Aorta (tissue), 5 donors: Measurements from ENCODE around the gene FAM237B. TPM values are rescaled to one million over a fixed set of nuclear protein-coding genes. Genes with fewer than 3 reads are reported as not detected.
A peak's percentile ranks its signal among the peaks of the same experiment; 100 is the strongest.
"Not testable (repeated sequence)": the region's sequence is repeated elsewhere in the genome, so short reads cannot be mapped to it uniquely, and the experiment has no call there.

Experiments
- ATAC-seq: fragments of 200-7000 bp; cut with Tn5 transposase; one replicate; pipeline ENCODE4 v1.9.1; 2022; ENCODE audit warnings: moderate library complexity; ENCODE audit not compliant: low FRiP score
- DNase-seq, 2 donors: peaks; one replicate each; pipeline ENCODE4 v3.0.0-alpha.2; 2020
- H3K27ac ChIP-seq, 2 donors: one replicate each; pipeline ENCODE4 v1.5.1; 2013; ENCODE audit warnings: low read length in 2 of 2, mild to moderate bottlenecking in 2 of 2, moderate library complexity in 2 of 2, control low read depth in 1 of 2, inconsistent platforms in 1 of 2, low read depth in 1 of 2
- H3K27me3 ChIP-seq, 2 donors: one replicate each; pipeline ENCODE4 v1.6.1; 2013; ENCODE audit warnings: control low read depth in 1 of 2, low read length in 1 of 2, mild to moderate bottlenecking in 1 of 2, moderate library complexity in 1 of 2; ENCODE audit not compliant: insufficient read depth in 2 of 2, control insufficient read depth in 1 of 2
- H3K36me3 ChIP-seq, 2 donors: one replicate each; pipeline ENCODE4 v1.6.1; 2013; ENCODE audit warnings: control low read depth in 1 of 2, low read length in 1 of 2, mild to moderate bottlenecking in 1 of 2; ENCODE audit not compliant: insufficient read depth in 2 of 2, control insufficient read depth in 1 of 2
- H3K4me1 ChIP-seq, 2 donors: one replicate each; pipeline ENCODE4 v1.6.1; 2013; ENCODE audit warnings: low read length in 2 of 2, control low read depth in 1 of 2, mild to moderate bottlenecking in 1 of 2, moderate library complexity in 1 of 2; ENCODE audit not compliant: insufficient read depth in 2 of 2, control insufficient read depth in 1 of 2
- H3K4me3 ChIP-seq, 2 donors: one replicate each; pipeline ENCODE4 v1.5.1; 2013; ENCODE audit warnings: low read length in 2 of 2, control low read depth in 1 of 2, mild to moderate bottlenecking in 1 of 2
- H3K9me3 ChIP-seq: one replicate; pipeline ENCODE4 v1.6.1; 2013; ENCODE audit warnings: mild to moderate bottlenecking, low read length; ENCODE audit not compliant: control insufficient read depth
- WGBS, 2 donors: extraction: QIAGEN DNeasy Blood & Tissue Kit; methylation state at CpG; one replicate each; pipeline ENCODE4 v1.1.7; 2013; 5-methylcytosine and 5-hydroxymethylcytosine counted together
- intact Hi-C, 2 donors: fragments of 100-400 bp; cut with DNase I; formaldehyde crosslinking; loops; one replicate each; pipeline versions ENCODE4 v1.14.2 to v1.15.0; 2022
- long read RNA-seq, 2 donors: library from polyadenylated mRNA; unstranded; transcript quantifications; one replicate each; pipeline ENCODE4 v2.0.0, GENCODE V29; 2020 to 2021
- polyA plus RNA-seq, 2 donors: library from polyadenylated mRNA; stranded (reverse); fragments of 200-250 nt; gene quantifications; one replicate each; pipeline ENCODE4 v1.2.3, GENCODE V29; 2013
- total RNA-seq, 2 donors: library from RNA; stranded (reverse); fragmentation: NEBNext Ultra II Directional; extraction: Animal tissue kit (Norgen Biotek cat#: 25700); gene quantifications; one replicate each; pipeline ENCODE4 v1.2.1, GENCODE V29; 2021
- donor health status: healthy with polysubstance abuse.
- donor health status: Bipolar disorder and iron deficiency.
- donor health status: DM: no; HTN: no; CAD: no.
- donor health status: DM: no; HTN: no; CAD: no.
- donor health status: DM: yes; HTN: yes; CAD: no.

Gene FAM237B
- total RNA-seq (not detected), polyA plus RNA-seq (not detected)
- long read RNA-seq, donor 1, result 0 reads
- long read RNA-seq, donor 2, result 0 reads

- Histone ChIP-seq H3K27ac (no peak within 1 kb of the TSS), H3K4me1 (no peaks in the 10 kb centered on the region), H3K27me3 (peaks cover 0 to 2% of the 10 kb centered on the region in 2 donors), H3K36me3 (no peaks in the 10 kb centered on the region), H3K9me3 (no peaks in the 10 kb centered on the region), H3K4me3 (no peak within 1 kb of the TSS)
- DNase-seq (no peak), ATAC-seq (peak; percentile 41)
- intact Hi-C loops, result no loop called here
- 1 to 2% methylated on average over 52 to 62 of the region's 62 CpGs for WGBS, 2 donors
These were observed at the start of gene FAM237B for GRCh38 chr7:90320801-90321494. TSS of gene FAM237B (minus strand) at chr7:90321304. CDS start at chr7:90319748, 1,556 bp downstream.

- ATAC-seq (no peak), DNase-seq (no peak)
- Histone ChIP-seq H3K36me3 (peaks cover 0 to 5% of the 10 kb centered on the region in 2 donors), H3K9me3 (no peaks in the 10 kb centered on the region), H3K27me3 (no peaks in the 10 kb centered on the region), H3K27ac (no peak overlapping the region), H3K4me3 (no peak overlapping the region), H3K4me1 (no peaks in the 10 kb centered on the region)
- intact Hi-C loops, result loop anchor here in 1 of 2 donors (10.0 kb wide), 1 partner anchor 1053 kb away; no protein-coding TSS in a partner anchor
These were observed 30.9 kb upstream of the FAM237B start for GRCh38 chr7:90351987-90352386.

- ATAC-seq, H3K9me3 ChIP-seq, H3K27ac ChIP-seq, H3K4me3 ChIP-seq, DNase-seq, H3K36me3 ChIP-seq, H3K27me3 ChIP-seq, H3K4me1 ChIP-seq: not testable (repeated sequence)
- WGBS, 2 donors, result 95 to 96% methylated on average over 3 of the region's 3 CpGs
- intact Hi-C loops, result loop anchor here in 1 of 2 donors (10.0 kb wide), 1 partner anchor 1055 kb away; no protein-coding TSS in a partner anchor
These were observed 28.9 kb upstream of the FAM237B start for GRCh38 chr7:90350032-90350431.

- ATAC-seq, result no peak
- WGBS, 2 donors, result 83 to 86% methylated on average over 4 of the region's 4 CpGs
- no peak overlapping the region for H3K4me3 ChIP-seq
- no peaks in the 10 kb centered on the region for H3K27me3 ChIP-seq
- no peak for DNase-seq
- H3K4me1 ChIP-seq, result no peaks in the 10 kb centered on the region
- intact Hi-C loops, result loop anchor here in 1 of 2 donors (5.0 kb wide), 1 partner anchor 197 kb away; the partner anchor contains the start of gene STEAP1
- H3K27ac ChIP-seq, result no peak overlapping the region
- no peaks in the 10 kb centered on the region for H3K9me3 ChIP-seq
- H3K36me3 ChIP-seq, result no peaks in the 10 kb centered on the region
These were observed 28.2 kb upstream of the FAM237B start for GRCh38 chr7:90349305-90349704.

- WGBS, 2 donors, result 63 to 70% methylated on average over 4 of the region's 4 CpGs
- Histone ChIP-seq H3K9me3 (no peaks in the 10 kb centered on the region), H3K27me3 (no peaks in the 10 kb centered on the region), H3K27ac (no peak overlapping the region), H3K4me1 (no peaks in the 10 kb centered on the region), H3K36me3 (no peaks in the 10 kb centered on the region), H3K4me3 (no peak overlapping the region)
- ATAC-seq, result no peak
- intact Hi-C loops, result loop anchor here (2.0 to 5.0 kb wide), 2 partner anchors 55 to 195 kb away; partner anchors contain the start of genes CLDN12 (in 1 of the 2) and STEAP1 (in 1 of the 2)
- DNase-seq, result no peak
These were observed 26.7 kb upstream of the FAM237B start for GRCh38 chr7:90347759-90348158.

GRCh38 chr7:90346336-90347125 is 25.4 kb upstream of the FAM237B start, which contains the start of gene GTPBP10:
TSS of gene GTPBP10 (plus strand) at chr7:90346716. CDS start at chr7:90346742, 26 bp downstream.
- H3K4me1 ChIP-seq, result no peaks in the 10 kb centered on the region
- DNase-seq (peak; percentile 96 to 98), ATAC-seq (peak; percentile 100)
- no peaks in the 10 kb centered on the region for H3K9me3 ChIP-seq
- intact Hi-C loops, result loop anchor here (1.0 to 5.0 kb wide), 3 partner anchors 56 to 194 kb away; partner anchors contain the start of genes CLDN12 (in 2 of the 2) and STEAP1 (in 1 of the 2)
- no peaks in the 10 kb centered on the region for H3K36me3 ChIP-seq
- WGBS, 2 donors, result 0% methylated on average over 37 of the region's 37 CpGs
- H3K27me3 ChIP-seq, result no peaks in the 10 kb centered on the region
- H3K27ac ChIP-seq, result peak within 1 kb of the TSS; percentile 71 to 93
- peak within 1 kb of the TSS; percentile 54 to 94 for H3K4me3 ChIP-seq

- H3K36me3 ChIP-seq, result no peaks in the 10 kb centered on the region
- no peak for DNase-seq
- intact Hi-C loops, result loop anchor here (1.0 to 5.0 kb wide), 3 partner anchors 57 to 193 kb away; partner anchors contain the start of genes CLDN12 (in 2 of the 2) and STEAP1 (in 1 of the 2)
- H3K27me3 ChIP-seq, result no peaks in the 10 kb centered on the region
- peak; percentile 67 for ATAC-seq
- H3K4me1 ChIP-seq, result no peaks in the 10 kb centered on the region
- peak overlapping the region; percentile 51 to 71 for H3K27ac ChIP-seq
- no peaks in the 10 kb centered on the region for H3K9me3 ChIP-seq
- peak overlapping the region; percentile 54 to 92 for H3K4me3 ChIP-seq
- 4 to 5% methylated on average over 18 of the region's 18 CpGs for WGBS, 2 donors
These were observed 24.7 kb upstream of the FAM237B start for GRCh38 chr7:90345595-90346335.

- Histone ChIP-seq H3K4me3 (no peak overlapping the region), H3K27ac (no peak overlapping the region), H3K4me1 (no peaks in the 10 kb centered on the region), H3K36me3 (no peaks in the 10 kb centered on the region), H3K9me3 (no peaks in the 10 kb centered on the region), H3K27me3 (no peaks in the 10 kb centered on the region)
- no peak for DNase-seq
- intact Hi-C loops, result loop anchor here in 1 of 2 donors (5.0 kb wide), 1 partner anchor 193 kb away; the partner anchor contains the start of gene STEAP1
- no peak for ATAC-seq
These were observed 23.9 kb upstream of the FAM237B start for GRCh38 chr7:90345016-90345415.
